Cardiac septum (tissue), 1 donor: ENCODE measurements around the gene FASTK. TPM values are rescaled to one million over a fixed set of nuclear protein-coding genes. Genes with fewer than 3 reads are reported as not detected.

ENCODE experiments used
- DNase-seq: peaks from one replicate; pipeline ENCODE4 v3.0.0-alpha.2; 2020; ENCODE audit warnings: low spot score
- intact Hi-C: fragments of 100-400 bp; cut with DNase I; formaldehyde crosslinking; loops from one replicate; pipeline ENCODE4 v1.14.0; 2022
- total RNA-seq: library from RNA; stranded (reverse); fragmentation: NEBNext Ultra II Directional; extraction: Animal tissue kit (Norgen Biotek cat#: 25700); gene quantifications from one replicate; pipeline ENCODE4 v1.2.1, GENCODE V29; 2021
- donor health status: DM: no; HTN: no; CAD: no.

The FASTK gene
- total RNA-seq, 1 donor from 2014 or later, result 93.3 TPM

DNA sequence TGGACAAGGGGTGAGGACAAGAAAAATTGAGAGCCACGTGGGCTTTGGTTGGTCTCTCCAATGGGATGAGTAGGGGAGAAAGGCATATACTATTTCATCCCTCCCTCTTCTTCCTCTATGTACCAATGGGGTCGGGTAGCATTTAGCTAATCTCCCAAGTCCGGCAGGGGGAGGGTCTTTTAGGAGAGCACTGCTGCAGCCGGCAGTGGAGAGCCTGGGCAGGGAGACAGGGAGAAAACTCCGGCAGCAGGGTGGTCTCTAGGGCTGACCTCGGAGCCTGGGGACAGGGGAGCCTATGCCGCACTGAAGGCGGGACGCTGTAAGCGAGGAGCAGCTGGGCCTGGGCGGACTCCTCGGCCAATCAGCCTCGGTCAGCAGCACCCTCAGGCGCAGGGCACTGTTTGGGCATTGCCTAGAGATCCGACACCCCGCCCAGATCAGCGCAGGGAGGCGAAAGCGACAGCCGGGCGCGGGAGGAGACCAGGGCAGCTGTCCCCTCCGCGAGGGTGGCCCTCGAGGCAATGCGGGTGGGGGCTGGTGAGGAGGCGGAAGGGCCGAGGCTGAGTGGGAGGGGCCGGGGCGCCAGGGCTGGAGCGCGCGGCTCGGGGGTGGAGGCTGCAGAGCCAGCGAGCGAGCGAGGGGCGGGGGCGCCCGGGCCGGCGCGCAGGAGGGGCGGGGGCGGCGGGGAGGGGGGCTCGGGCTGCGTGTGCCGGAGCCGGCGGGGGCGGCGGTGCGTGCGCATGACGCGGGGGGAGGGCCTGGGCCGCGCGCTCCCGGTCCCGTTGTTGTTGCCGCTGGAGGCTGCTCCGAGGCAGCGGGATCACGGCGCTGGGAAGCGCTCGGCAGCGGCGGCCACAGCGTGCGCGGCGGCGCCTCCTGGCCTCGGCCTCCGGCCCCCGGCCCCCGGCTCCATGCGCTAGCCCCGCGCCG is 5.3 kb upstream of the FASTK start, which contains the start of gene AGAP3:
Gene AGAP3, plus strand, starts transcription at position 785 of the 930 bp plus-strand sequence. CDS start 267 bp downstream, outside the sequence.
- peak; percentile 95 for DNase-seq
- intact Hi-C loops, result no loop called here

DNA sequence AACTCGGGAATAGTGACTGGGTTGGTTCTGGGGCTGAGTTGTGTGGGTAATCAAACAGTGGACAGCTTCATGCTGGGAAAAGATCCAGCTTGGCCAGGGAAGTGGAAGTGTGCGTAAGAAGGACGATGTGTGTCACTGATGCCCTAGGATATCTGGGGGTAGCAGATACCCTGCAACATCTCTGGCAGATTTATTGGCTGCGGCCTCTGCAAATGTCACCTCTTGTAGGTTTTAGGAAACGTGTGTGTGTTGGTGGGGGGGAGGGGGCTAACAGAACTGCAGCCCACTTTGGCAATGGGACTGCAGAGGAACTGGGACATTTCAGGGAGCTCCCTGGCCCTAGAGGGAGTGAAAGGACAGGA is 4.7 kb upstream of the FASTK start:
- intact Hi-C loops, result no loop called here
- DNase-seq, result no peak

DNA sequence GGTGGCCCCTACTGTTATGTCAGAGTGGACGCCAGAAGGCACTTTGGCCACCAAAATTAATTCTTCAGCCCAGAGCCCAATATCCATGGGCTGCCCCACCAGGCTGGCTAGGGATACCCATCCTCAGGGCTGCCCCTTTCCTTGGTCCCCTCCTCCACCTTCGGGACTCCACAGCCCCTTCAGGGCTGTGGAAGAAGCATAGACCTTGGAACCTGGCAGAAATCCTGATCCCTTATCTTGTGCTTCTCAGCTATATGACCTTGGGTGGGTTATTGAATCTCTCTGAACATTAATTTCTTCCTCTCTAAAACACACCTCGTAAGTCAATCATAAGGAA is 3.2 kb upstream of the FASTK start:
- DNase-seq, result no peak
- intact Hi-C loops, result no loop called here

DNA sequence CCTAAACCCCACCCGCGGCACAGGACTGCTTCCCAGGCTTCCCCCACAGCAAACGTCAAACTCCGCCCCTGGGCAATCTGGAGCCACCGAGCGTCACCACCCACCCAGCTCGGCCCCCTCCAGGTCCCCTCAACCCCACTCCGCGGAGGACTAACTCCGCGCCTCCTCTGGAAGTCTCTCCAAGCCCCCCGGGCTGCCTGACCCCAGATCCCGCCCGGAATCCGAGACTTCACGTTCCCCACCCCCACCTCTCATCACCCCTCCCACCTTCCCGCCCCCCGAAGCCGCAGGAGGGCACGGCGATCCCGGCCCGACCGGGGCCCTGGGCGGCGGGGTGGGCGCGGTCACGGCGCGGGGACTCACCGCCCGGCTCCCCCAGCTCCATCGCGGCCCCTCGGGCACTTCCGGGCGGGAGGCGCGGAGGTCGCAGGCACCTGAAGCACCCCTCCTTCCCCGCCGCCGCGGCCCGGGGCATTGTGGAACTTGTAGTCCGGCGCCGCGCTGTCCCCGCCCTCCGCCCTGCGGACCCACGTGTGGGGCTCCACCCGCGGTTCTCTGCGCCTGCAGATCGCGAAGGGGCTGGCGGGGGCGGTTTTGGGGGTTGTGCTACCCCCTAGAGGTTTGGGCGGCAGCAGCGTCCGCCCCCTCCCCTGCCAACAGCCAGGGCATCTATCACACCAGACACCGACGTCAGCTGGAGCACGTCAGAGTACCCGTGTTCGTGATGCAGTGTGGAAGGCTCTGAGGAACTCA is 2.6 kb upstream of the FASTK start, which contains the start of gene TMUB1:
Gene TMUB1, minus strand, starts transcription at position 423 of the 753 bp plus-strand sequence. CDS start 930 bp downstream, outside the sequence.
- DNase-seq, result peak; percentile 91
- intact Hi-C loops, result no loop called here

- intact Hi-C loops, result no loop called here
- no peak for DNase-seq
Observed at GRCh38 chr7:151082141-151083070, 1.8 kb upstream of the FASTK start.

DNA sequence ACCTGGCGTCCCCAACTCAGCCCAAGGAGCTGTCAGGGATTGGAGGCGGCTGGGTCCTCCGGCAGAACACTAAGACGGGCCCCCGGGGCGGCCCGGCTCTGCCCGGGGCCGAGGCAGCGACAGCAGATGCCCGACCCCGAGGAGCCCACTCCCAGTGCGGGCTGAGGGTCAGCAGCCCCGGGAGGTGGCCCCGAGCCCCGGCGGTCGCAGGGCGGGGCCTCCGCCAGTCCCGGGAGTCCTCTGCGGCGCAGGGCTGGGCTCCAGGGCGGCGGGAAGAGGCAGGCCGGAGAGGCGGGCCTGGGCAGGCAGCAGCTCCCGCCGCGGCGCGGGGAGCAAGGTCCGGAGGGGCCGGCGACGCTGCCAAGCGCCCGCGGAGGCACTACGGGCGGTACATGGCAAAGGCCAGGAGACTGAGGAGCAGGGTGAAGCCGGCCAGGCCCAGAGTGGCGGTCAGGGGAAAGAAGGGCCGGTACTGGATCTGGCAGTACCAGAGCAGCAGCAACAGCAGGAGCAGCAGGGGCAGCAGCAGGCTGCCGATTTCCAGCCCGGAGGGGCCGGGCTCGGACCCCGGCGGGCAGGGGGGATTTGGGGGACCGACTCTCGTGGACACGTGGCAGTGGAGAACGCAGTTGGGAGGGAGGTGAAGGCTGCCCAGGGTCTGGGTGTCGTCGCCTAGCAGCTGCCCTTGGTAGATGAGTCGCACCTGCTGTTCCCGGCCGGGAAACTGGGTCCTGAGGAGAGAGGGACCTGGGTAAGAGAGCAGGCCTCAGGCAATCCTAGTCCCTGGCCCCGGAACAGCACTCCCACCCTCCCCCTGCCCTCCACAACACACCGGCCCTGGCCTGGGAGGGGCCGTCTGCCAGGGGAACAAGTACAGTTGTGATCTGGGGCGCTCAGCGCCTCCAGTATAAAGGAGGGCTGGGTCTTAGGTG is 827 bp upstream of the FASTK start:
- intact Hi-C loops, result no loop called here
- no peak for DNase-seq

- intact Hi-C loops, result loop anchor here (1.0 kb wide), 2 partner anchors 21 to 52 kb away; partner anchors contain the start of genes ABCB8 and SLC4A2
- DNase-seq, result no peak
Observed at GRCh38 chr7:151080067-151080521, 515 bp downstream of the FASTK start.

- DNase-seq, result no peak
- intact Hi-C loops, result no loop called here
Observed at GRCh38 chr7:151079199-151079910, 1.3 kb downstream of the FASTK start.

- no peak for DNase-seq
- intact Hi-C loops, result no loop called here
Observed at GRCh38 chr7:151078233-151079040, 2.2 kb downstream of the FASTK start.

- no peak for DNase-seq
- intact Hi-C loops, result no loop called here
Observed at GRCh38 chr7:151077705-151078232, 2.8 kb downstream of the FASTK start.

- DNase-seq, result no peak
- intact Hi-C loops, result no loop called here
Observed at GRCh38 chr7:151076863-151077704, 3.5 kb downstream of the FASTK start.

- intact Hi-C loops, result no loop called here
- DNase-seq, result no peak
Observed at GRCh38 chr7:151075978-151076426, 4.6 kb downstream of the FASTK start.

DNA sequence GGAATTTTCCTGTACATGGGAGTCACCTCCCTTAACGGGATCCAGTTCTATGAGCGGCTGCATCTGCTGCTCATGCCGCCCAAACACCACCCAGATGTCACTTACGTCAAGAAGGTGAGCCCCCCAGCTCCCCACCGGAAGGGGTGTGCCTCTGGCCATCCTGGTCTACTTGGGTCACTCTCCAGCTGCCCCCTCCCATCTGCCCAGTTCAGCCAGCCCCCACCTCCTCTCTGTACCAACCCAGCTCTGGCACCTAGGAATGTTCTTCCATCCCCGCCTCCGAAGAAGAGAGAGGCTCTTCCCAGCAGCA is 5.0 kb downstream of the FASTK start:
- intact Hi-C loops, result no loop called here
- DNase-seq, result no peak

DNA sequence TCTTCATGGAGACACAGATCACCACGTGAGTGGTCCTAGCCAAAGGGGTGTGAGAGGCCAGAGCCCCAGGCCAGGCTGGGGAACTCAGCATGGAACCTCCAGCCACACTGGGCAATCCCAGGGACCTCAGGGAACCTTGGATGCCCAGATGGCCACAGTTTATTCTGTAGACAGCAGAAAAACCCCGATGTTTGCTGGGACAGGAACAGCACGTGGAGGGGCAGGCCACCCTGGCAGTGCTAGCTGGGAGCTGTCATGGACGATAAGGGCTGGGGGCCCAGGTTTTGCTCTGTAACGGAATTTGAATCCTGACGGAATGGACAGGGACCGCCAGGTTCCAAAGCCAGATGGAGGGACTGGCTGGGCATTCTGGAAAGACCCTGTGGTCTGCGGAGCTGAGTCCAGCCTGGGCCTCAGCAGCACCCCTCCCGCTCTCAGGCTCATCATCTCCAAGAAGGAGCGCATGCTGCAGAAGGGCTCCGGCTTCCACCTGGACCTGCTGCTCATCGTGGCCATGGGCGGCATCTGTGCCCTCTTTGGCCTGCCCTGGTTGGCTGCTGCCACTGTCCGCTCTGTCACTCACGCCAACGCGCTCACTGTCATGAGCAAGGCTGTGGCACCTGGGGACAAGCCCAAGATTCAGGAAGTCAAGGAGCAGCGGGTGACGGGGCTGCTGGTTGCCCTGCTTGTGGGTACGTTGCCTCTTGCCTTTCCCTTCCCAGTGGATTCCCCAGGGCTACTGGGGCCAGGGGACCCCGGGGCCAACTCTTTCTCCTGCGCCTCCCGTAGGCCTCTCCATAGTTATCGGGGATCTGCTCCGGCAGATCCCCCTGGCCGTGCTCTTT is 5.6 kb downstream of the FASTK start:
- DNase-seq, result no peak
- intact Hi-C loops, result no loop called here

- intact Hi-C loops, result no loop called here
- DNase-seq, result no peak
Observed at GRCh38 chr7:151073990-151074389, 6.6 kb downstream of the FASTK start.
